K562 (cell line): ENCODE measurements around the gene BMF. TPM values are rescaled to one million over a fixed set of nuclear protein-coding genes. Genes with fewer than 3 reads are reported as not detected.
A peak's percentile ranks its signal among the peaks of the same experiment; 100 is the strongest.

Experiments
- AFF1 ChIP-seq, 2 experiments: fragments of 450-650 bp; IDR thresholded peaks; 2 replicates each; pipeline ENCODE4 v1.6.1; 2018; ENCODE audit warnings: mild to moderate bottlenecking in 2 of 2, low read depth in 1 of 2; ENCODE audit not compliant: partially characterized antibody in 2 of 2
- CTCF ChIP-seq, 3 experiments: IDR thresholded peaks in 2 of 3; conservative IDR thresholded peaks in 1 of 3; 2 replicates each; pipeline ENCODE4 v1.5.1; 2011 to 2012; ENCODE audit warnings: low read length in 3 of 3, mild to moderate bottlenecking in 3 of 3, control low read depth in 2 of 3, improper control_type of control experiment in 1 of 3, inconsistent platforms in 1 of 3, low read depth in 1 of 3, mixed read lengths in 1 of 3, moderate library complexity in 1 of 3; ENCODE audit not compliant: insufficient read depth in 2 of 3
- HES1 ChIP-seq: fragments of 450-650 bp; IDR thresholded peaks from 2 replicates; pipeline ENCODE4 v1.6.1; 2016; ENCODE audit warnings: low read depth, mild to moderate bottlenecking, moderate library complexity
- L3MBTL2 ChIP-seq: fragments of 450-650 bp; IDR thresholded peaks from 2 replicates; pipeline ENCODE4 v1.6.1; 2016; ENCODE audit warnings: mild to moderate bottlenecking, moderate library complexity
- NR2C1 ChIP-seq, 2 experiments: fragments of 450-650 bp; IDR thresholded peaks; 2 replicates each; pipeline ENCODE4 v1.6.1; 2017; ENCODE audit warnings: mild to moderate bottlenecking in 2 of 2, antibody characterized with exemption in 1 of 2, inconsistent platforms in 1 of 2, missing compliant biosample characterization in 1 of 2, missing genetic modification characterization in 1 of 2
- POLR2A ChIP-seq: fragments of 450-650 bp; conservative IDR thresholded peaks from 2 replicates; pipeline ENCODE4 v1.6.1; 2016
- ZBTB11 ChIP-seq, 3 experiments: fragments of 200-800 bp in 1 of 3; fragments of 250-450 bp in 1 of 3; fragments of 450-650 bp in 1 of 3; sonication (Bioruptor Pico) in 1 of 3; sonication (Bioruptor generic) in 1 of 3; formaldehyde crosslinking in 1 of 3; IDR thresholded peaks; 2 replicates each; pipeline versions ENCODE4 v1.6.1 to v1.8.0; 2016 to 2022; ENCODE audit warnings: mild to moderate bottlenecking in 2 of 3, missing genetic modification characterization in 2 of 3, missing compliant biosample characterization in 1 of 3, moderate library complexity in 1 of 3
- ZBTB34 ChIP-seq: fragments of 250-450 bp; sonication (Bioruptor Pico); IDR thresholded peaks from 2 replicates; pipeline ENCODE4 v1.8.0; 2021; ENCODE audit warnings: mild to moderate bottlenecking, moderate library complexity
- polyA plus RNA-seq, 8 experiments: library from polyadenylated mRNA; depleted of rRNA in 4 of 8; stranded (reverse) in 5 of 8; unstranded in 3 of 8; fragments of >200 nt; fragmentation: Nextera tagmentation in 2 of 8; fragmentation: Illumina TruSeq in 1 of 8; extraction: Ambion mirVana in 2 of 8; extraction: Trizol in 1 of 8; gene quantifications; 2 replicates each; pipeline versions ENCODE4 v1.2.1 to v1.2.3, GENCODE V29; 2011 to 2014; ENCODE audit warnings: inconsistent platforms in 1 of 8, missing spikeins in 1 of 8
- total RNA-seq, 7 experiments: library from RNA; depleted of rRNA in 6 of 7; stranded (reverse); fragments of >200 nt in 6 of 7; fragmentation: Illumina TruSeq in 2 of 7; extraction: Trizol in 2 of 7; gene quantifications; 2 replicates each; pipeline versions ENCODE4 v1.2.1 to v1.2.3, GENCODE V29; 2011 to 2021; ENCODE audit warnings: low replicate concordance in 1 of 7

BMF gene
- total and polyA plus RNA-seq, 9 of the 15 experiments (the other 6 are each of a cell fraction or from before 2014, with no cell fraction given) = 0.25 to 0.91 (median 0.59) TPM; not detected in 2

- TF ChIP-seq ZBTB11 (CRISPR knock-in tag; IDR thresholded peaks at IDR 0.05) (peak in 1 of 3 experiments; percentile 32; a peak in 1 of 6 replicates), AFF1 (IDR thresholded peaks at IDR 0.05; ENCODE audit: low read depth in 1 of 2, partially characterized antibody in 2 of 2) (no peak), L3MBTL2 (peak; percentile 80), HES1 (no peak), CTCF (IDR thresholded peaks at IDR 0.05 in 2 of 3, conservative IDR thresholded peaks at IDR 0.05 in 1 of 3; ENCODE audit: insufficient read depth in 2 of 3, low read depth in 1 of 3, low read length in 3 of 3) (peak in 2 of 3 experiments; percentile 8 to 20; a peak in 1 of 6 replicates), NR2C1 (IDR thresholded peaks at IDR 0.05) (0 out of 2 replicates have a peak, but pooled peaks have one; percentile 40), NR2C1 (tag; IDR thresholded peaks at IDR 0.05) (peak; percentile 61; the same call in 1 of the 2 replicates), POLR2A (0 out of 2 replicates have a peak, but pooled peaks have one; percentile 30), ZBTB34 (CRISPR knock-in tag) (no peak)
Observed at GRCh38 chr15:40081691-40082194, 26.9 kb downstream of the BMF start (continued).
